HT-29 (cell line): ENCODE measurements around the gene MECR. TPM values are rescaled to one million over a fixed set of nuclear protein-coding genes. Genes with fewer than 3 reads are reported as not detected.

Experiments used
- DNase-seq: peaks from one replicate; pipeline ENCODE4 v3.0.0-alpha.2; 2015; ENCODE audit warnings: low spot score
- total RNA-seq: library from RNA; depleted of rRNA; stranded (reverse); fragments of >200 nt; shearing (Covaris generic); gene quantifications from 2 replicates; pipeline ENCODE4 v1.2.3, GENCODE V29; 2014

The MECR gene
- total RNA-seq, 1 experiment from 2014 or later, result 27.8 TPM

- no peak for DNase-seq
Measured at GRCh38 chr1:29256394-29256793, 25.7 kb upstream of the MECR start.

DNA sequence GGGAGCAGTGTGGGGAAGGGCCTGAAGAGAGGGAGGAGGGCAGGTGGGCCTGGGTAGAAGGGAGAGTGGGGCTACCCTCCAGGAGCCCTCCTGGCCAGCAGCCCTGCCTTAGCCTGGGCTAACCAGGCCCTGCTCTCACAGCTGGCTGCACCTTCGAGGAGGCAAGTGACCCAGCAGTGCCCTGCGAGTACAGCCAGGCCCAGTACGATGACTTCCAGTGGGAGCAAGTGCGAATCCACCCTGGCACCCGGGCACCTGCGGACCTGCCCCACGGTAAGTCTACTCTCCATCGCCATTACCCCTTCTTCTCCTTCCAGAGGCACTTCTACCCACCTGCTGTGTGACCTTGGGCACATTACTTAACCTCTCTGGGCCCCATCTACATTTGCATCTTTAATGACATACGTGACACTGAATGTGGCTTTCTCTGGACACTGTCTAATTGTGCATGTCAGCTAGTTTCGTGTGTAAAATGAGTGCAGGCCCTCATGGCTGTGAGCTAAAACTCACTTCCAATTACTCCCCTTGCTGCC is 24.5 kb upstream of the MECR start:
- no peak for DNase-seq

DNA sequence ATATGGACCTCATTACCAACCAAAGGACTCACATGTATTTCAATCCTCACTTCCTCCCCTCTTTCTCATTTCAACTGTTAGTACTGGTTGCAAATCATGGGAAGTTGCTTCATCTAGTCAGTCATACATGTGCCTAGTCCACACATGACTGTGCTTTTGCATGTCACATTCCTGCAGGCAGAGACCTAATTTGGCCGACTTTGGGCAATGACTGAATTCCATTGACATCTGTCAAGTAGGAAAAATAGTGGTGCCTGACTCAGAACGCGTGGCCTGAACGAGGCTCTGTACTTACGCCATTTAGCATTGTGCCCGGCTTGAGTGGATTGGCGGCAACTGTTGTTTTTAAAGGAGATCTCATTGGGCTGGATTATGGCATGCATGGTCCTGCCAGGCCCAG is 23.6 kb upstream of the MECR start:
- no peak for DNase-seq

- no peak for DNase-seq
Measured at GRCh38 chr1:29253180-29253579, 22.4 kb upstream of the MECR start.

- DNase-seq, result no peak
Measured at GRCh38 chr1:29251164-29252124, 20.7 kb upstream of the MECR start.

- no peak for DNase-seq
Measured at GRCh38 chr1:29249951-29250581, 19.3 kb upstream of the MECR start.

DNA sequence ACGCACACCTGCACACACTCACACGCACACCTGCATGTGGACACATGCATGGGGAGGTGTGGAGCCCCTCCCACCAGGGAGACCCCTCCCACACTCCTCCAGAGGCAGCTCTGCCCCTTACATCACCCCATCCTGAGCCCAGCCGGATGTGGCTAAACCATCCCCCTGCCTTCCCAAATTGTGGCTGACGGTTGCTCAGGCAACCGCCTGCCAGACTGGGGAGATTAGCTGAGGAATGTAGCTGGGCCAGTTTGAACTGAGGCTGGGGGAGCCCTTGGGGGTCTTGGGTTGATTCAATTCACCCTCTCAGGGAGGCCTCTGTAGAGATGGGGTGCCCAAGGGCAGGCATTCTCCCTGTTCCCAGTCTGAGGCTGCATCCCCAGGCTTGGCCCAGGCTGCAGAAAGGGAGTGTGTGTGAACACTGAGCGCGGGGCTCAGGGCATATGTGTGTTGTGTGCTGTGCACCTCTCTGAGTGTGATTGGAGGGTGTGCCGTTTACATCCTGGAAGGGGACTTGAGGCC is 18.5 kb upstream of the MECR start:
- DNase-seq, result no peak

- DNase-seq, result no peak
Measured at GRCh38 chr1:29248409-29248808, 17.7 kb upstream of the MECR start.

DNA sequence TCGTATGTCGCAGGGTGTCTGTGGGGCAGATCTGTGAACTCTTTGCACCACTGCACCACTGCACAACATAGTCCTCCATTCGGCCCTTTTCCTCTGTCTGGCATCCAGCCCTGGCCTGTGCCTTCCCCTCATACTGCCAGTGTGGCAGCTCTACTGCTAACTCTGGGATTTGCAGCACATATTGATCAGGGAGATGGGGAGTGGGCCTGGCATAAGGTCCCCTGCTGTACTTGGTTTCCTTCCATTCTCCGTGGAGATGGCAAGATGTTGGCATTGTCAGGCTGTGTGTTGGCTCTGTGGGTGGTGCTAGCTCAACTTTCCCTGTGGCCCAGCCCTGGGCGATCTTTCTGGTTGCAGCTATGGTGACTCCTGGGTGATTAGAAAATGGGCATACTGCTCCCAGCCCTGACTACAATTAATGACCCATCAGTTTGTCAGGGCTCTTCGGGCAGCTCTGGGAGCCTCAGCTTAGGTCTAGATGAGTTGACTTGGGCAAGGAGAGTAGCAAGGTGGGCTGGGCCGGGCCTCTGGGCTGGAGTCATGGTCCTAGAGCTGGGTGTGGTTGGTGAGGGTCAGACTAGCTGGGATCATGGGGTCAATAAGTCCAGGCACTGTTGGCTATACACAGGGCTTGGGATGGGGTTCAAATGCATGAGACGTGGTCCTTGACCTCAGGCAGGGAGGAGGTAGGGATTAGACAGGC is 17.0 kb upstream of the MECR start:
- no peak for DNase-seq

GRCh38 chr1:29247044-29247443 is 16.3 kb upstream of the MECR start:
- DNase-seq, result no peak

- DNase-seq, result peak; percentile 52
Measured at GRCh38 chr1:29245876-29246275, 15.1 kb upstream of the MECR start.

DNA sequence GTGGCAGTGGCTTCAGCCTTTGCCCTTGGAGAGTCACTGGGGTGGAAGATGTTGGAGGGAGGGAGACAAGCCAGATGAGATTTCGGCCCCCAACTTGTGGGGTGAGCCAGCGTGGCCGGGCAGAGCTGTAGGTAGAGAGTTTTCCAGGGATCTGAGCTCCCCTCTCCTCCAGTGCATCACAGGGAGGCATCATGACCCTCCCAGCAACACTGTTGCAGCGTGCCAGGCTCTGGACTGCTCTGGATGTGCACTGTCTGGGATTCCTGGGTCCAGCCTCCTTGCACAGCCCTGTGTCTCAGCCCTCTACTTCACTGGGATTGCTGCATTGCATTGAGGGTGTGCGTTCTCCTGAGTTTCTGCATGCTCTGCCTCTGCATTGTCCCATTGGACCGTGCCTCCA is 14.5 kb upstream of the MECR start:
- DNase-seq, result no peak

- DNase-seq, result no peak
Measured at GRCh38 chr1:29243871-29244200, 13.1 kb upstream of the MECR start.

DNA sequence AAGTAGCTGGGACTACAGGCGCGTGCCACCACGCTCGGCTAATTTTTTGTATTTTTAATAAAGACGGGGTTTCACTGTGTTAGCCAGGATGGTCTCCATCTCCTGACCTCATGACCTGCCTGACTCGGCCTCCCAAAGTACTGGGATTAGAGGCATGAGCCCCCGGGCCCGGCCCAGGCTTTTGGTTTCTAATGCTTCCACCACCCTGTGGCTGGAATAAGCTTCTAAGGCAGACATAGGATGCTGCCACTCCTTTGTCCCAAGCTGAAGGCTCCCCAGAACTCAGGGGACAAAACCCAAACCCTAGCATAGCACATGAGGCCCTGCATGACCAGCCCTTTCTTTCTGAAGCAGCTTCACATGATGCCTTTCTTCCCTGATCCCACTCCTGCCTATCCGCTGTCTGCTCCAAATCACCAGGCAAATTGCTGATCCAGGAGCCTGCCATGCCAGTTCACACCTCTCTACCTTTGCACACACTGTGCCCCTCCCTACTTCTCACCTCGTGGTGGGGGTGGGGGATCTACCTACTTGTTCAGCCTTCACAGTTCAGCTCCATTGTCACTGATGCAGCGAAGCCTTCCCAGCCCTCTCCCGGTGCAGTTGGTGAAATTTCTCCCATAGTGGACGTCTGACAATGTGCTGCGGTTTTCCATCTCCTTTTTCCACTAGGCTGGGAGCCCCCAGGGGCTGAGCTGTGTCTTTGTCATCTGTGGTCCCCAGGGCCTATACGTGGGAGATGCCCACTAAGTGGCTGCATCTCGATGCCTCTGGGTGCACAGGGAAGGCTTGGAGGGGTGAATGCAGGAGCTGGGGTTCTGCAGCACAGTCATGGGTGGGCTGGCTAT is 12.5 kb upstream of the MECR start:
- no peak for DNase-seq

- DNase-seq, result no peak
Measured at GRCh38 chr1:29240986-29241385, 10.3 kb upstream of the MECR start.

- no peak for DNase-seq
Measured at GRCh38 chr1:29240400-29240837, 9.7 kb upstream of the MECR start.

- no peak for DNase-seq
Measured at GRCh38 chr1:29239142-29239541, 8.4 kb upstream of the MECR start.

GRCh38 chr1:29238620-29239002 is 7.9 kb upstream of the MECR start:
- no peak for DNase-seq

- DNase-seq, result no peak
Measured at GRCh38 chr1:29237852-29238619, 7.3 kb upstream of the MECR start.

DNA sequence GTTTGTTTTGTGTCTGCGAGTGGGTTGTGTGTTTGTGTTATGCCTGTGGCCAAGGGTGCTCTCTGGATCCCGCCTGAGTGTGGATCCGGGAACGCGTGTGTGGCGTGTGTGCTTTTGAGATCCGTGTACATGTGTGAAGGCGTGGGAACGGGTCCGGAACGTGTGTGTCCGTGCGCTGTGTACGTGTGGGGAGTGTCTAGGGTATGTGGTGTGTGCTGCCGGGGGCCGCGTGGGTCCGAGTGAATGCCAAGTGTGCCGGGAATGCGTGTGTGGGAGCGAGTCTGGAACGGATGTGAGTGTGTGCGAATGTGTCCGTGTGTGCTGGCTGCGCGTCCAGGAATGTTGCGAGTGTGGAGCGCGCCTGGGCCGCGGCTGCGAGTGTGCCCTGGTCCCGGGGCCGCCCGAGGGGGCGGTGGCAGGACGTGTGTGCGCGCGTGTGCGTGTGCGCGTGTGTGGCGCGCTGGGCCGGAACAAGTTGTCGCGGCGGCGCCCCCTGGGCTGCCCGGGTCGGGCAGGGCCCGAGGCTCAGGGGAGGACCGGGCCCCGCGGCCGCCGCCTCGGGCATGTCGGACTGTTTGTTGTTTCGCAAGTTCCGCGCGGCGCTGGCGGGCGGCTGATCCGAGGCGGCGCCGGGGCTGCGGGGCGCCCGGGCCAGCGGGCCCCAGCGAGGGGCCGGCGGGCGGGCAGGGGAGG is 6.5 kb upstream of the MECR start:
- DNase-seq, result no peak
